IMR-90 (cell line): ENCODE results near the gene CMIP. TPM values are rescaled to one million over a fixed set of nuclear protein-coding genes. Genes with fewer than 3 reads are reported as not detected.

Source experiments
- ATAC-seq: fragments of 200-7000 bp; cut with Tn5 transposase; 2 replicates; pipeline ENCODE4 v1.9.1; 2020; ENCODE audit warnings: low read depth, mild to moderate bottlenecking, moderate library complexity
- BruUV-seq: library from RNA; stranded (reverse); fragments of 400-500 nt; replicated peaks from 2 replicates; lab custom pipeline; 2021; lab: Mats Ljungman, UMichigan
- CTCF ChIA-PET: fragments of 300-600 bp; formaldehyde crosslinking; extraction: SDS; loops from one replicate; lab custom pipeline; 2021; ENCODE audit warnings: antibody characterized with exemption; lab: Yijun Ruan, JAX
- POLR2A ChIA-PET: fragments of 300-600 bp; sonication (Branson Sonifier 250); formaldehyde crosslinking; loops from one replicate; lab custom pipeline; 2022; ENCODE audit warnings: antibody characterized with exemption; ENCODE audit not compliant: unreplicated experiment; lab: Charles Lee
- DNase-seq: peaks from one replicate; pipeline ENCODE4 v3.0.0; 2013
- H2AFZ ChIP-seq: replicated peaks from 2 replicates; pipeline ENCODE3; 2013; ENCODE audit warnings: low read length, mild to moderate bottlenecking; ENCODE audit not compliant: poor library complexity
- H2AK5ac ChIP-seq: 2 replicates; pipeline ENCODE4 v1.6.1; 2013; ENCODE audit warnings: low read depth, low read length, inconsistent platforms
- H2AK9ac ChIP-seq: replicated peaks from 2 replicates; pipeline ENCODE3; 2013; ENCODE audit warnings: mild to moderate bottlenecking, low read depth, low read length, moderate library complexity; ENCODE audit not compliant: poor library complexity
- H2BK120ac ChIP-seq: 2 replicates; pipeline ENCODE4 v1.6.1; 2013; ENCODE audit warnings: low read depth, low read length, inconsistent platforms
- H2BK15ac ChIP-seq: 3 replicates; pipeline ENCODE4 v1.6.1; 2013; ENCODE audit warnings: low read depth, low read length, inconsistent platforms
- H2BK20ac ChIP-seq: 2 replicates; pipeline ENCODE4 v1.6.1; 2013; ENCODE audit warnings: low read depth, mild to moderate bottlenecking, inconsistent platforms, low read length, moderate library complexity
- H2BK5ac ChIP-seq: 2 replicates; pipeline ENCODE4 v1.6.1; 2013; ENCODE audit warnings: mild to moderate bottlenecking, low read depth, low read length, inconsistent platforms; ENCODE audit not compliant: poor library complexity, severe bottlenecking
- H3K14ac ChIP-seq: replicated peaks from 2 replicates; pipeline ENCODE4 v1.6.1; 2013; ENCODE audit warnings: low read depth, low read length, inconsistent platforms
- H3K18ac ChIP-seq: 2 replicates; pipeline ENCODE4 v1.6.1; 2013; ENCODE audit warnings: low read depth, low read length, control low read depth
- H3K23ac ChIP-seq: 2 replicates; pipeline ENCODE4 v1.6.1; 2013; ENCODE audit warnings: low read depth, low read length, inconsistent platforms
- H3K27ac ChIP-seq: 2 replicates; pipeline ENCODE4 v1.5.1; 2013; ENCODE audit warnings: mild to moderate bottlenecking, control low read depth, low read length; ENCODE audit not compliant: insufficient read depth
- H3K27me3 ChIP-seq: 2 replicates; pipeline ENCODE4 v1.6.1; 2013; ENCODE audit warnings: low read length; ENCODE audit not compliant: control insufficient read depth, insufficient read depth
- H3K36me3 ChIP-seq: 2 replicates; pipeline ENCODE4 v1.6.1; 2013; ENCODE audit warnings: low read length, mixed read lengths; ENCODE audit not compliant: control insufficient read depth, insufficient read depth
- H3K4ac ChIP-seq: 2 replicates; pipeline ENCODE4 v1.6.1; 2013; ENCODE audit warnings: low read depth, low read length, inconsistent platforms
- H3K4me1 ChIP-seq: 2 replicates; pipeline ENCODE4 v1.6.1; 2013; ENCODE audit warnings: low read length, mixed read lengths; ENCODE audit not compliant: control insufficient read depth, insufficient read depth
- H3K4me2 ChIP-seq: 2 replicates; pipeline ENCODE4 v1.6.1; 2013; ENCODE audit warnings: low read depth, mild to moderate bottlenecking, control low read depth, low read length, moderate library complexity
- H3K4me3 ChIP-seq: 2 replicates; pipeline ENCODE4 v1.5.1; 2013; ENCODE audit warnings: low read depth, mild to moderate bottlenecking, control low read depth, low read length, moderate library complexity; ENCODE audit not compliant: insufficient read depth
- H3K56ac ChIP-seq: 2 replicates; pipeline ENCODE4 v1.6.1; 2013; ENCODE audit warnings: low read length, inconsistent platforms; ENCODE audit not compliant: insufficient read depth; ENCODE audit errors: extremely low read depth
- H3K79me1 ChIP-seq, 2 experiments: 2 replicates each; pipeline ENCODE4 v1.6.1; 2013; ENCODE audit warnings: low read length in 2 of 2, inconsistent platforms in 1 of 2, low read depth in 1 of 2
- H3K9ac ChIP-seq: 2 replicates; pipeline ENCODE4 v1.6.1; 2013; ENCODE audit warnings: low read depth, low read length, control low read depth
- H3K9me1 ChIP-seq: 2 replicates; pipeline ENCODE4 v1.6.1; 2013; ENCODE audit warnings: low read length, inconsistent platforms; ENCODE audit not compliant: insufficient read depth
- H3K9me3 ChIP-seq: 2 replicates; pipeline ENCODE4 v1.6.1; 2013; ENCODE audit warnings: low read length; ENCODE audit not compliant: control insufficient read depth, insufficient read depth
- H4K20me1 ChIP-seq: 2 replicates; pipeline ENCODE4 v1.6.1; 2013; ENCODE audit warnings: low read length, inconsistent platforms; ENCODE audit not compliant: insufficient read depth
- H4K5ac ChIP-seq: 2 replicates; pipeline ENCODE4 v1.6.1; 2013; ENCODE audit warnings: mild to moderate bottlenecking, low read depth, low read length, control low read depth
- H4K8ac ChIP-seq, 2 experiments: 2 replicates each; pipeline ENCODE4 v1.6.1; 2013; ENCODE audit warnings: low read depth in 2 of 2, low read length in 2 of 2, control low read depth in 1 of 2, inconsistent platforms in 1 of 2
- H4K91ac ChIP-seq: 2 replicates; pipeline ENCODE4 v1.6.1; 2013; ENCODE audit warnings: low read depth, low read length, inconsistent platforms; ENCODE audit not compliant: insufficient read depth
- CEBPB ChIP-seq: IDR thresholded peaks from 2 replicates; pipeline ENCODE4 v1.6.1; 2012; ENCODE audit warnings: low read depth, low read length, improper control_type of control experiment
- WGBS, 2 experiments: methylation state at CpG; one replicate each; pipeline versions ENCODE4 v1.1.5 to v1.1.7; 2013; ENCODE audit warnings: missing lambda C conversion rate in 2 of 2; ENCODE audit not compliant: insufficient read length in 1 of 2; ENCODE audit errors: extremely low coverage in 2 of 2; 5-methylcytosine and 5-hydroxymethylcytosine counted together
- dilution Hi-C: fragments of 300-500 bp; cut with HindIII; formaldehyde crosslinking; loops from one replicate; pipeline ENCODE4 v1.14.3; 2018; ENCODE audit warnings: low sequenced_read_pairs; ENCODE audit not compliant: unreplicated experiment
- in situ Hi-C: fragments of 300-500 bp; cut with MboI; formaldehyde crosslinking; loops from 3 replicates; pipeline ENCODE4 v1.14.3; 2019; ENCODE audit warnings: low sequenced_read_pairs, inconsistent platforms, mixed read lengths
- intact Hi-C: fragments of 100-400 bp; cut with micrococcal nuclease; formaldehyde crosslinking; loops from 2 replicates; pipeline ENCODE4 v1.10.0; 2022
- polyA plus RNA-seq, 3 experiments: library from polyadenylated mRNA; depleted of rRNA; stranded (reverse); fragments of >200 nt; gene quantifications; 2 replicates each; pipeline ENCODE4 v1.2.3, GENCODE V29; 2012; ENCODE audit warnings: low replicate concordance in 1 of 3
- total RNA-seq: library from RNA; depleted of rRNA; stranded (reverse); fragments of >200 nt; gene quantifications from 2 replicates; pipeline ENCODE4 v1.2.3, GENCODE V29; 2012

CMIP gene
- total and polyA plus RNA-seq, 2 of the 4 experiments (the other 2 are of a cell fraction) = 3.2 to 11.6 TPM

- Histone ChIP-seq H3K4me2 (no peak overlapping the region), H2AFZ (no peak overlapping the region), H2BK120ac (no peak overlapping the region), H3K9ac (no peak overlapping the region), H3K18ac (no peak overlapping the region), H3K4ac (no peak overlapping the region), H4K5ac (no peak overlapping the region), H3K27me3 (no peaks in the 10 kb centered on the region), H3K56ac (no peak overlapping the region), H3K36me3 (no peaks in the 10 kb centered on the region), H2BK15ac (no peak overlapping the region), H2BK5ac (no peak overlapping the region), H3K4me1 (peaks cover 7% of the 10 kb centered on the region), H2BK20ac (no peak overlapping the region), H3K27ac (no peak overlapping the region), H4K91ac (no peak overlapping the region), H4K20me1 (peaks cover 63% of the 10 kb centered on the region), H3K4me3 (no peak overlapping the region), H3K9me1 (peaks cover 15% of the 10 kb centered on the region; the same call in 1 of the 2 replicates), H3K79me1 (peaks cover 38 to 64% of the 10 kb centered on the region in 2 experiments), H2AK5ac (no peak overlapping the region), H3K14ac (no peak overlapping the region), H4K8ac (no peak overlapping the region), H2AK9ac (no peak overlapping the region), H3K9me3 (no peaks in the 10 kb centered on the region), H3K23ac (no peak overlapping the region)
- in situ Hi-C loops = no loop called here
- BruUV-seq = no TSS peak
- DNase-seq = no peak
- no peak for TF ChIP-seq CEBPB
- CTCF ChIA-PET = no interaction called here
- ATAC-seq = no peak
- POLR2A ChIA-PET = no interaction called here
- no CpG with 5 or more reads among the region's 10 CpGs for WGBS, 2 experiments
- dilution Hi-C loops = no loop called here
- intact Hi-C loops = no loop called here
These were observed 91.2 kb downstream of the CMIP start for GRCh38 chr16:81535679-81536360.
